DMS153 (cell line): Measurements from ENCODE around the gene HNF4A.
A peak's percentile ranks its signal among the peaks of the same experiment; 100 is the strongest.
"Not testable (repeated sequence)": the region's sequence is repeated elsewhere in the genome, so short reads cannot be mapped to it uniquely, and the experiment has no call there.

Experiments
- DNase-seq: peaks from one replicate; lab custom pipeline; 2025; lab: John Stamatoyannopoulos, UW

The HNF4A gene

DNA sequence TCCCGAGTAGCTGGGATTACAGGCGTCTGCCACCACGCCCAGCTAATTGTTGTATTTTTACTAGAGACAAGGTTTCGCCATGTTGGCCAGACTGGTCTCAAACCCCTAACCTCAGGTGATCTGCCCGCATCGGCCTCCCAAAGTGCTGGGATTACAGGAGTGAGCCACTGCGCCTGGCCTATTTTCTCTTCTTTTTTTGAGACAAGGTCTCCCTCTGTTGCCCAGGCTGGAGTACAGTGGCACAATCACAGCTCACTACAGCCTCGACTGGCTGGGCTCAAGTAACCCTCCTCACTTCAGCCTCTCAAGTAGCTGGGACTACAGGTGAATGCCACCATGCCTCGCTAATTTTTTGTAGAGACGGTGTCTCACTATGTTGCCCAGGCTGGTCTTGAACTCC is 9.6 kb upstream of the HNF4A start:
- DNase-seq = not testable (repeated sequence)

DNA sequence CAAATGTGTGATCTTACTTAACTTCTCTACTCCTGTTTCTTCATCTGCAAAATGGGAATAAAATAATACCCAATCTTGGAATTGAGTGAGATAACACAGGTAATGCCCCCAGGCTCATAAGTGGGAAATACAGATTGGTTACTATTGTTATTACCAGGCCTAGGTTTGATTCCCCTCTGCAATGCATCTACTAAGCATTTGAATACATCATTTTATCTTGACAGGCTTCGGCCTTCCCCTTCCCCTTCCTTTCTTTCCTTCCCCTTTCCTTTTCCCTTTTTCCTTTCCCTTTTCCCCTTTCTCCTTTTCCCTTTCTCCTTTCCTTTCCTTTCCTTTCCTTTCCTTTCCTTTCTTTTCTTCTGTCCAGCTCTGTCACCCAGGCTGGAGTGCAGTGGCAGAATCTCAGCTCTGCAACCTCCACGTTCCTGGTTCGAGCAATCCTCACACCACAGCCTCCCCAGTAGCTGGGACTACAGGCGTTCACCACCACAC is 7.3 kb upstream of the HNF4A start:
- no peak for DNase-seq

DNA sequence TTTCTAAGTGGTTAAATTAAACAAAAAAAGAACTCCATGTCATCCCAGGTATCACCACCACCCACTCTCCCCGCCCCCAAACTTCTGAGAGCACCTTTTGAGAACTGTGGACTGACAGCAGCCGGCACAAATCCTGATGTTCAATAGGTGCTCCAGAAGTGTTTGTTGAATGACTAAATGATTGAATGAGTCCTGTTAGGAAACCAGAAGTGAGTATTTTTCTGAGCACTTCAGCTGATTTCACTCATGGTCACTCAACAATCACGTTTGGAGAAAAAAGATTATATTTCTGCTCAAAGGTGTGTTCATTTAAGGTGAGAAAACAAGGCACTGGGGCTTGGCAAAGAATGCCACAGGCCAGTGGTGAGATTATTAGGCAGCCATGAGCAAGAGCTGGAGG is 6.2 kb upstream of the HNF4A start:
- no peak for DNase-seq

DNA sequence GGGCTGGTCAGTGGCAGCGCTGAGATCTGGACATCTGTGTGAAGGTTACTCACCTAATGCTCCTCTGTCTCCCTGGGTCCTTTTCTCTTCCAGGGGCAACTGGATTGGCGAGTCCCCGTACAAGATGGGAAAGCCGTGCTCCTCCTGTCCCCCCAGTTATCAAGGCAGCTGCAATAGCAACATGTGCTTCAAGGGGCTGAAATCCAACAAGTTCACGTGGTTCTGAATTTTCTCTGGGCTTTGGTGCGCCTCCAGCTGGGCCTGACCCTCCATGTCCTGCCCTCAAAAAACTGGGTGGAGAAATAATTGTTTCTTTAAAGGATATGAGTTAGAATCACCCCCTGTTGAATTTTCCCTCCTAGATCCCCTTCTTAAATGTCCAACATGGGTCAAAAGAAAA is 4.9 kb upstream of the HNF4A start:
- DNase-seq = no peak

DNA sequence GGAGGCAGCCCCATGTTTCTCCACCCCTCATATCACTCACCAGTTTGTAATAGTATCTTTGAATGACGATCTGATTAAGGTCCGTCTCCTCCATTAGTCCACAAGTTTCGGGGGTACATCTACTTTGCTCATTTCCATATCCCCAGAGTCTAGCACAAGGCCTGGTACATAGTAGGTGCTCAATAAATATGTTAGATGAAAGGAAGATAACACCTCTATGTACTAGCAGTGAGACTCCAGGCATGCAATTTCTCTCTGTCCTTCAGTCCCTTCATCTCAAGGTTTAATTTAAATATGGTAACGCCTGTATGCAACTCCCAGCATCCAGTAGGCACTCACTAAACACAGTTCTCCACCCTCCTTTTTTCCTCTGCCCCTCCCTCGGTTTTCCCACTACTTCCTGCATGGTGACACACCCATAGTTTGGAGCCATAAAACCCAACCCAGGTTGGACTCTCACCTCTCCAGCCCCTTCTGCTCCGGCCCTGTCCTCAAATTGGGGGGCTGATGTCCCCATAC is 461 bp upstream of the HNF4A start:
- DNase-seq = no peak

DNA sequence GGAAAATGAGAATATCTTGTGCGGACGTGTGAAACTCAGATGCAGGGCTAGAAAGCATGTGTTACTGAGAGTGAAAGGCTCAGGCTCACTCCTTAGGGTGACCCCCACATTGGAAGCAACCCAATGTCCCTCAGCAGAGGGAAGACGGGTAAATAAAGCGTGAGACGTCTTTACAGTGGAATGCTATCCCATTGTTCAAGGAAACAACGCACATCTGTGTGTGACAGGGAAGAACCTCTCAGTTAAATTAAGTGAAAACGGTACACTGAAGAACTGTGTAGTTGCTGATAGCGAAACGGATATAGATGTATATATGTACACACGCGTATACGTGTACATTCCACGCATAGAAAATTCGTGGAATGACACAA is 839 bp downstream of the HNF4A start:
- DNase-seq = no peak

DNA sequence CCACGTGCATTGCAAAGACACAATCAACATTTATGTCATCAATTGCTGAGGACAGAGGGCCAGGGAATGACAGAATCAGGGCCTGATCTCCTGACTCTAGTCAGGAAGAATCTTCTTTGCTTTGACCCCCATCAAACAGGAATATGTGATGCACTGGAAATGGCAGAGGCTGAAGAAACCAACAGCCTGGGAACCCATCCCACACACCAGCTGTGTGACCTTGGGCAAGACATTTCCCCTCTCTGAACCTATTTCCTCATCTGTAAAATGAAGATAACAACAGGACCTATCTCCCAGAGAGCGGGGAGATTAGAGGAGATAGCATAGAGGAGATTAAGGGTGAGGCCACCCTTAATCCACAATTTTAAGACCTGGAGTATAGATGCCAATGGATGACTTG is 1.5 kb downstream of the HNF4A start:
- DNase-seq = no peak

DNA sequence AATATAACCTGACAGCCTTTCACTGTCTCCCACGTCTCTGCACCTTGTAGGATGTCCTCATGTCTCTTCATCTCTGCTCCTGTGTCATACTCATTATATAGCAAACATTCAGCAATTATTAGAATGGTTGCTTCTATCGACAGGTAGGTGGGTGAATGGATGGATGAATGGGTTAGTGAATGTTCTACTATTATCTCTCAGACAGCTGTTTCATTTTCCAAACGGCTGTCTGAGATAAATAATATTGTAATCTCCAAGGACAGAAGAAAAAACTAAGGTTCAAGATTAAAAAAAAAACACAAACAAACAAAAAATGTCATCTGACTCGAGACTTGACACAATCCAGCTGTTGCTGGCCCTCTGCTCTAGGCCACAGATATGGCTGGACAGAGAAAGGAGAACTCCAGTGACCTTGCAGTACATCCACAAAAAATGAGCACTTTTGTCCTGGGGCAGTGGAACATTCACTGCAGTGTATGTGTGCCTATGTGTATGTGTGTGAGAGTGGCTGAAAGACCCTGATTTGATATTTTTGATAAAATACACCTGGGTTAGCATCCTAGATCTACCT is 2.1 kb downstream of the HNF4A start:
- DNase-seq = no peak

DNA sequence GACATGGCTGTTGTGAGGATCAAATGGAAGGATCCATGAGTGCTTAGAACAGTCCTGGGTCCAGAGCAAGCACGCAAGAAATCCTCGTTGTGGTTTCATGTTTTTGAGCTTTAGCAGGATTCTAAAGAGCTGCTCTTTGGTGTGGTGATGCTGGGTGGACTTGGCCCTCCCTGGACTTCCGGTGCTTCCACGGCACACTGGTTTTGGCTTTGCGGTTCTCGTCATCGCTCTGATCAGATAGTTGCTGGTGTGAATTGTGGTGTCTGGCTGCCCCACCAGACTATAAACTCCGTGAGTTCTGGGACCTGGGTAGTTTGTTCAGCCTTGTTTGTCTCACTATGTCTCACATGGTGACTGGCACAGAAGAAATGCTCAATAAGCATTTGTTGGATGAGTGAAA is 3.3 kb downstream of the HNF4A start:
- no peak for DNase-seq

DNA sequence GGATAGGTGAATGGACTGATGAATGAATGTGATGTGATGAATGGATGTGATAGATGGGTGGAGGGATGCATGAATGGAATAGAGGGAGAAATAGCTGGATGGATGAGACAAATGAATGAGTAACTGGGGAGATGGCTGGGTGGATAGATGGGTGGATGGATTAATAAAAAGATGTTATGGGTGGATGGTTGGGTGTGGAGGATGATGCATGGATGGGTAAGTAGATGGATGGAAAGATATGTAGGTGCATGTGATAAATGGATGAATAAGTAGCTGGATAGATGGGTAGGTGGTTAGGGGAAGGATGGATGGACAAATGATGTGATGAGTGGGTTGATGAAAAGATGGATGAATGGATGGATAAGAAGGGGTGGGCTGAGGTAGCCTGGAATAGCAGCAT is 4.7 kb downstream of the HNF4A start:
- DNase-seq = no peak

DNA sequence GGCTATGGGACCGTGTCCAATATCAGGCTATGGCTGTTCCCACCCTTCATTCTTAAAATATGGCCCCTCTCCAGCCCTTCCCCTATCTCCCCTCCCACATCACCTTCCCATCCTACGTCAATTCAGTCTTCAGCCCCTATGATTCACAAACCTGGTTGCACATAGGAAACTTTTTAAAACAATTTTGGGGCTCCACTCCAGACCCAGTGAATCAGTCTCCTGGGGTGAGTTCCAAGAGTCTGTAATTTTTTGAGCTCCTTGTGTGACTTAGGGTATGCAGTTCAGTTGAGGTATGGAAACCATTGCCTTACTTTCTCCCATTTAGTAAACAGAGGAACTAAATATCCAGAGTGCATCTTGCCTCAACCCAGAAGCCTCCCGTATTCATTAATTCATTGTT is 5.5 kb downstream of the HNF4A start:
- no peak for DNase-seq

DNA sequence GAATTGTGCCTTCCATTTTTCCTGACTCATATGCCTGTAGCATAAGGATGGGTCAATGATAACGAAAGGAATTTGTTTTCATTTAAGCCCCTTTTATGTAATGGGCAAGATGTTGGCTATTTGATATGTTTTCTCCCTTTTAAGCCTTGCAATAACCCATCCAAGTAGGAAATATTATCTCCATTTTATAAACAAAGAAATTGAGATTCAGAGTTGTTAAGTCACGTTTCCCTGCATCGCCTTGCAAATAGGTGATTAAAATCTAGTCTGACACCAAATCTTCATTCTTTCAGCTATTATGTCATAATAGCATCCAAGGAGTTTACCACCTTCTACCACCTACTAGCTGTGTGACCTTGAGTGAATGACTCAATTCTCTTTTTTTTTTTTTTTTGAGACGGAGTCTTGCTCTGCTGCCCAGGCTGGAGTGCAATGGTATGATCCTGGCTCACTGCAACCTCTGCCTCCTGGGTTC is 7.0 kb downstream of the HNF4A start:
- DNase-seq = no peak

DNA sequence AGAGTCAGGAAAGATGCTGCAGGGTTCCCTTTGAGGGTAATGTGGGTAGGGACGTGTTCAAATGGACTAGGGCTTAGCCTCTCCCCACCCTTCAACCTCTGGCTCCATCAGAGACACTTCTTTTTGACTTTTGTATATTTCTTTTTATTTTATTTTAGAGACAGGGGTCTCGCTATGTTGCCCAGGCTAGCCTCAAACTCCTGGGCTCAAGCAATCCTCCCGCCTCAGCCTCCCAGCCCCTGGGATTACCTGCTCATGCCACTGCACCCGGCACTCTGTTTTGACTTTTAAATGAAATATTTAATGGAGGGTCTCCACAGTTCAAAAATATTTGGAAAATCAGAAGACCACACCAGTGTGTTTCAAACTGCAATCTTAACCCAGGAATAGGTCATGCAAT is 8.6 kb downstream of the HNF4A start:
- no peak for DNase-seq

DNA sequence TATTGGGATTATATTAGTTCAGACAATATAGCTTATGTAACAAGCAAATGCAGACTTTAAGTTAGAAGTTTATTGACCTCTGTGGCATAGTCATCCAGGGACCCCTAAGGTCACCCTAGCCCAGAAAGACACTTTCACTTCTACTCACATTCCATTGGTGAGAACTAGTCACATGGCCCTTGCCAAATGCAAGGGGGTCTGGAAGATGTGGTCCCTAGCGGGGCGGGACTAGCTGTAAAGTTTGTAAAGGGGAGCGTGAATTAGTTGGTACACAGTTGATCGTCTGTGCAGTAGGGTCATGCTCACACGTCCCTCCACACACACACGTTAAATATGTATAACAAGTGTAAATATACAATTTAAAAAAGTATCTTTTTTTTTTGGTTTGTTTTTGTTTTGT is 9.3 kb downstream of the HNF4A start:
- DNase-seq = no peak

DNA sequence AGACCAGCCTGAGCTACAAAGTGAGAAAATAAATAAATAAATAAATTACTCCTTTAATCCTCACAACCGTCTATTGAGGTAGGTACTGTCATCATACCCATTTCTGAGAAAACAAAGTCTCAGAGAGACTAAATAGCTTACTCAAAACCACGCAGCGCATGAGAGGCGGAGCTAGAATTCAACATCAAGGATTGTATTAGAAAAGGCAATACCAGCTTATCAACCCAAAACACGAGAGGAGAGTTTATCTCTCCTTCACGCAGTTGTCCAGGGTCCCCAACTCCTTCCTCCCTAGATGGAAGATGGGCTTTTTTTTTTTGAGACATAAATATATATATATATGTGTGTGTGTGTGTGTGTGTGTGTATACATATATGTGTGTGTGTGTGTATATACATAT is 12.2 kb downstream of the HNF4A start:
- DNase-seq = no peak

DNA sequence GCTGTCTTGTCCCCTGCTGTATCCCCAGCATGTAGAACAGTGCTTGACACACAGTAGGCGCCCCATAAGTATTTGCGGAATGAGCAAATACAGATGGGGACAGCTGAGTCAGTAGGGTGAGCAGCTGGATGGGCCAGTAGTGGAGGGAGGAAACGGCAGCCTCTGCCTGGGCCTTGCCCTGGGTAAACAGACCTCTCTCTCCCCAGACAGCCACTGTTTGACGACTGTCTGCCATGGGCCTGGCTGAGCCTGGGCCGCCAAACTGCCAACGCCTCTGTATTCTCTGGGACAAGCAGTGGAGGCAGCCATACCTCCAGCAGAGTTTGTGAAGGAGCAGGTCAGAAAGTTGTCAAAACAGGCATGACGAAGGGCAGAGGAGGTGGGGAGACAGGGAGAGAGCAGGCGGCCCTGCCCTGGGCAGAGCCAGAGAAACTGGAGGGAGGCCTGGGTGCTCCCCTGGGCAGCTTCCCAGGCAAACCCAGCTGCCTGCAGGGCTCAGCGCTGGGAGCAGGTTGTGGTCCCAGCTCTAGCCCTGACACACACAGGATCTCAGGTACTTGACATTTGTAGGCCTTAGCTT is 15.2 kb downstream of the HNF4A start:
- no peak for DNase-seq

DNA sequence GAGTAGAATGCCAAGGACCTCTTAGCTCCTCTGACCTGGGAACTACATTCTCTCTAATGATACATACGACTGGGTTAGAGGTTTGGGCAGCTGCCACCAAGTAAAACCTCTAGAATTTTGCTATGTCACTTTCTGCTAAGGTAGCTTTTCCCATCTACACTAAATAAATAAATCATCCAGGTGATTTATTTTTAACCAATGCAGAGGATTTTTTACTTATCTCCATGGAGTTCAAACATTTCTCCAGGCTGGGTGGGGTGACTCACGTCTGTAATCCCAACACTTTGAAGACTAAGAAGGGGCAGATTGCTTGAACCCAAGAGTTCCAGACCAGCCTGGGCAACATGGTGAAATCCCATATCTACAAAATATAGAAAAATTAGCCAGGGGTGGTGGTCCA is 27.1 kb downstream of the HNF4A start:
- DNase-seq = no peak

DNA sequence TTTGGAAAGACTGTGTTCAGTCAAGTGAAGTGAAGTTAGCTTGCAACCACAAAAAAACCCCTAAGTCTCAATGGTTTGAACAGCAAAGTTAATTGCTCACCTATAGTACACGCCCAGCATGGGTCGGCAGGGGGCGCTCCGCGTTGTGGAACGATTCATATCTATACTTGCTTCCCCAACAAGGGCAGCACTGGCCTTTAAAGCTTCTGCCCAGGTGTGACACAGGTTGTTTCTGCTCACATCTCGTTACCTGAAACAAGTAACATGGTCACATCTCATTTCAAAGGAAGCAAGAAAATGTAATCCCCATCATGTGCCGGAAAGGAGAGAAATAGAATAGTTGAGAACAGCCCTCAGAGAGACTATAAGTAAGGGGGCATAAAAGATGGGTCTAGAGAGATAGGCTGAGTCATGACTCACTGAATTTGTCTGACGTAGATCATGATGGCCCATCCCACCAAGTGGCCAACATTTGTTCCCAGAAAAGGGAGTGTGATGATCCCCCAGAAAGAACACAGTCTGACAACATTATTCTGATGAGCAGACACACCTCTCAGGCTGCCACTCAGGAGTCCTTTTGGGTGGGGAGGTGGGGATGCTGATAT is 29.0 kb downstream of the HNF4A start:
- DNase-seq = peak; percentile 30

DNA sequence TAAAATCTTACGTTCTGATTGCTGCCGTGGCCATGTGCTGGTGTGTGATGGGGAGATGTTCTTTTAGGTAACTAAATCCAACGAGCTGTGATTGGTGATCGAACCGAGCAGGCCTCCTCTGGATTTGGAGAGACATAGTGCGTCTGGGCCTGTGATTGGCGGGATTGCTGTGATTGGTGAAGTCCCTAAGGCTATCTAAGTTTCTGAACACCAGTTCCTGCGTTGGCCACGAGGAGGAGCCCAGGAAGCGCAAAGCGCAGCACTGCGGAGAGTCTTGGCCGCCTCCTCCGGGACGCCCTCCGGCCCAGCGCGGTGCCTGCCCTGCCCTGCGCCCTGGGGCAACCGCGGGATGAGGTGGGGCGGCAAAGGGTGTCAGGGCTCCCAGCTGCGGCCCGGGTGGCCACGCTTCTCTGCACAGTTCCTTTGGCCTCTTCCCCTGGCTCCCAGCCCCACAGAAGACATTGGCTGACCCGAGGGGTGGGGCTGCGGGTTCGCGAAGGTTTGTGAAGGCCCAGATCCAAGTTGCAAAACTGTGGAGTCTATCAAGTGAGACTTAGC is 33.0 kb downstream of the HNF4A start:
- peak; percentile 16 for DNase-seq

DNA sequence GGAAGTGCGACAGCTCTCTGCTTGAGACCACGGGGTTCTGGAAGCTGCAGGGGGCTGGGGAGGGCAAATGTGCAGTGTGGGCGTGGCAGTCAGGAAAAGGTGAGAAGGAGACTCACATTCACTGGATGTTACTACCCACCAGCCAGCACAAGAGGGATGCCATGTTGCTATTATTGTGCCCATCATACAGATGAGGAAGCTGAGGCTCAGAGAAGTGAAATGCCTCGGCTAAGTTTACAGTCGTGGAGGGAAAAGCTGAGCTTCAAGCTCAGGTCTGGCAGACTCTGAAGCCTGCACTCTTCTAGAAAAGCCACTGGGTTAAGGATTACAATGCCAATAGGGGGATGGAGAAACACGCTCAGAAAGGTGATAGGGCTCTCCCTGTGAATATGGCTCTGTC is 34.4 kb downstream of the HNF4A start:
- DNase-seq = no peak

DNA sequence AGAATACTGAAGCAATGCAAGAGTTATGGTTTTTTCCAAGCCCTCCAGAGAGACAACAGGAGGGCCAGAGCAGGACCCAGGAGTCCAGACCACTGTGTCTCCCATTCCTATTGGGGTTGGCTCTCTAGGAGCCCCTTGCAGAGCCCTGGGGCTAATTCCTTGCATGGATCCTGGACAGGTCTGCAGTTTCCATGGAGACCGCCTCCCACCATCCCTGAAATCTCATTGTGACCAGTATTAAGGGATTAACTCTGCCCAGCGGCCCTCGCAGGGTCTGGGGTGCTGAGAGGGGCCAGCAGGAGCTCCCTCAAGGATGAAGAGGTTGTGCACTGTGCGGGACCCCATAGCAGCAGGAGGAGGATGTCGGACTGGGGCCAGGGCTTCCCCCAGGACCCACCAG is 34.8 kb downstream of the HNF4A start:
- DNase-seq = no peak

DNA sequence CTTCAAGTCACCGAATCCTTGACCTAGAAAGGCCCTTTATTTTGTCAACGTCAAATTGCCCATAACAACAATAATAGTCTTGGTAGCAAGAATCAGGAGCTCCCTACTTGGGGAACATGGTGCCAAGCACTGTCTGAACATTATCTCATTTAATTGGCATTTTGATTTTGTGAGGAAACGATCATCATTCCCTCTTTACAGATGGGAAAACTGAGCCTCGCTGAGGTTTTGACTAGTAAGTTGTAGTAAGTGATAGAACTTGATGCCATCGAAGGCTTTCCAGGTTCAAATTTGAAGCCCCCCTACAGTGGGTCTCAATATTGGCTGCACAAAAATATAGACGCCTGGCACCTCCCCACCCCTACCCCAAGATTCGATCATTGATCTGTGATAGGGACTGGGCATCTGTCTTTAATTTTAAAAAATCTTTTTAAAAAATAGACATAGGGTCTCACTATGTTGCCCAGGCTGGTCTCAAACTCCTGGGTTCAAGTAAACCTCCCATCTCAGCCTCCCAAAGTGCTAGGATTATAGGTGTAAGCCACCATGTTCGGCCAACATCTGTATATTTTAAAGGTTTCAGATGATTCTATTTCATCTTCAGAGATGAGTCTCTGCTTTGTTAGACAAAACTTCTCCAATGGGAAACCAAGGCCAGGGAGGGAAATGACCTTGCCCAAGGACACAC is 36.7 kb downstream of the HNF4A start:
- no peak for DNase-seq
